Endothelial cell of umbilical vein (primary cell): ENCODE measurements around the gene SLC17A9. TPM values are rescaled to one million over a fixed set of nuclear protein-coding genes. Genes with fewer than 3 reads are reported as not detected.

Experiments used
- BruUV-seq: library from RNA; stranded (reverse); fragments of 400-500 nt; replicated peaks from 2 replicates; lab custom pipeline; 2021; lab: Mats Ljungman, UMichigan
- CTCF ChIA-PET: fragments of 300-600, 350-600 bp; sonication (Branson Sonifier 250); formaldehyde crosslinking; loops from one replicate; lab custom pipeline; 2021; ENCODE audit warnings: antibody characterized with exemption, inconsistent platforms; lab: Charles Lee
- POLR2A ChIA-PET: fragments of 300-600, 350-600 bp; sonication (Branson Sonifier 250); formaldehyde crosslinking; loops from one replicate; lab custom pipeline; 2021; ENCODE audit warnings: antibody characterized with exemption, inconsistent platforms; lab: Charles Lee
- DNase-seq: peaks from one replicate; pipeline ENCODE4 v3.0.0-alpha.2; 2011; ENCODE audit warnings: low read depth, low spot score
- FAIRE-seq: peaks from 2 replicates; lab custom pipeline; 2011; peaks lifted over from hg19 to GRCh38; lab: Jason Lieb, UNC
- H2AFZ ChIP-seq: 2 replicates; pipeline ENCODE4 v1.6.0; 2012; ENCODE audit warnings: low read depth, low read length, control low read depth, inconsistent platforms
- H3K27ac ChIP-seq: 2 replicates; pipeline ENCODE4 v1.5.1; 2011; ENCODE audit warnings: low read depth, mild to moderate bottlenecking, control low read depth, low read length, moderate library complexity; ENCODE audit not compliant: insufficient read depth
- H3K27me3 ChIP-seq, 2 experiments: 2 replicates each; pipeline versions ENCODE4 v1.6.0 to v1.6.1; 2011; ENCODE audit warnings: low read length in 2 of 2, mixed read lengths in 1 of 2; ENCODE audit not compliant: control insufficient read depth in 2 of 2, insufficient read depth in 2 of 2
- H3K36me3 ChIP-seq, 2 experiments: 2 replicates in 1 of 2; 3 replicates in 1 of 2; pipeline ENCODE4 v1.5.1; 2011; ENCODE audit warnings: low read length in 2 of 2, mild to moderate bottlenecking in 1 of 2, moderate library complexity in 1 of 2; ENCODE audit not compliant: control insufficient read depth in 2 of 2, insufficient read depth in 2 of 2; ENCODE audit errors: extremely low read depth in 1 of 2
- H3K4me1 ChIP-seq: 3 replicates; pipeline ENCODE4 v1.5.1; 2011; ENCODE audit warnings: mild to moderate bottlenecking, low read length; ENCODE audit not compliant: control insufficient read depth, insufficient read depth; ENCODE audit errors: extremely low read depth
- H3K4me2 ChIP-seq: 2 replicates; pipeline ENCODE4 v1.6.1; 2011; ENCODE audit warnings: low read length, control low read depth, mixed read lengths; ENCODE audit not compliant: insufficient read depth
- H3K4me3 ChIP-seq, 3 experiments: fragments of 200-600 bp in 1 of 3; sonication (generic), shearing (Covaris generic) in 1 of 3; replicated peaks in 1 of 3; 2 replicates each; pipeline ENCODE4 v1.5.1; 2011 to 2016; ENCODE audit warnings: control low read depth in 3 of 3, low read length in 3 of 3, mild to moderate bottlenecking in 2 of 3, inconsistent platforms in 1 of 3, low read depth in 1 of 3, moderate library complexity in 1 of 3; ENCODE audit not compliant: insufficient read depth in 1 of 3
- H3K79me2 ChIP-seq: 2 replicates; pipeline ENCODE4 v1.6.0; 2012; ENCODE audit warnings: low read length, inconsistent platforms; ENCODE audit not compliant: control insufficient read depth, insufficient read depth
- H3K9ac ChIP-seq: replicated peaks from 2 replicates; pipeline ENCODE3; 2011; ENCODE audit warnings: low read length, control low read depth; ENCODE audit not compliant: insufficient read depth; ENCODE audit errors: extremely low read depth
- H3K9me1 ChIP-seq: replicated peaks from 3 replicates; pipeline ENCODE4 v1.6.0; 2011; ENCODE audit warnings: mild to moderate bottlenecking, low read length; ENCODE audit not compliant: control insufficient read depth, insufficient read depth; ENCODE audit errors: extremely low read depth
- H3K9me3 ChIP-seq: replicated peaks from 2 replicates; pipeline ENCODE4 v1.5.1; 2012; ENCODE audit warnings: low read length, inconsistent platforms; ENCODE audit not compliant: control insufficient read depth, insufficient read depth
- H4K20me1 ChIP-seq: replicated peaks from 2 replicates; pipeline ENCODE3; 2011; ENCODE audit warnings: mild to moderate bottlenecking, low read length; ENCODE audit not compliant: control insufficient read depth, insufficient read depth; ENCODE audit errors: extremely low read depth
- EZH2 ChIP-seq: IDR thresholded peaks from 2 replicates; pipeline ENCODE4 v1.6.1; 2012; ENCODE audit warnings: borderline replicate concordance, low read depth, mild to moderate bottlenecking, moderate library complexity, low read length, inconsistent platforms; ENCODE audit not compliant: severe bottlenecking
- FOS ChIP-seq: IDR thresholded peaks from 2 replicates; pipeline ENCODE4 v1.6.1; 2011; ENCODE audit warnings: mild to moderate bottlenecking, low read length, moderate library complexity, borderline replicate concordance; ENCODE audit not compliant: insufficient read depth
- GATA2 ChIP-seq: IDR thresholded peaks from 2 replicates; pipeline ENCODE4 v1.7.0; 2011; ENCODE audit warnings: low read depth, mild to moderate bottlenecking, moderate library complexity, mixed read lengths, low read length; ENCODE audit not compliant: insufficient read length, insufficient read depth
- JUN ChIP-seq: IDR thresholded peaks from 2 replicates; pipeline ENCODE4 v1.6.1; 2011; ENCODE audit warnings: borderline replicate concordance, low read depth; ENCODE audit not compliant: insufficient read length, insufficient read depth
- MYC ChIP-seq: IDR thresholded peaks from one replicate; pipeline ENCODE4 v1.6.1; 2011; ENCODE audit warnings: mild to moderate bottlenecking, low read depth, low read length
- POLR2A ChIP-seq: IDR thresholded peaks from 2 replicates; pipeline ENCODE4 v1.6.1; 2012; ENCODE audit warnings: low read depth, mild to moderate bottlenecking, control low read depth, low read length
- POLR2AphosphoS5 ChIP-seq: IDR thresholded peaks from 2 replicates; pipeline ENCODE4 v1.6.1; 2012; ENCODE audit warnings: low read depth, mild to moderate bottlenecking, control low read depth, low read length, moderate library complexity; ENCODE audit not compliant: insufficient read depth
- dilution Hi-C: fragments of 300-500 bp; cut with MboI; formaldehyde crosslinking; loops from one replicate; pipeline ENCODE4 v1.15.0; 2019; ENCODE audit warnings: low sequenced_read_pairs; ENCODE audit not compliant: extremely low pct_ligation_motif_present
- intact Hi-C: fragments of 100-400 bp; cut with micrococcal nuclease; formaldehyde crosslinking; loops from one replicate; pipeline ENCODE4 v1.10.0; 2022
- polyA plus RNA-seq, 4 experiments: library from polyadenylated mRNA; depleted of rRNA in 3 of 4; stranded (reverse) in 3 of 4; unstranded in 1 of 4; fragments of >200 nt; gene quantifications; 2 replicates each; pipeline versions ENCODE4 v1.2.1 to v1.2.3, GENCODE V29; 2011 to 2012; ENCODE audit warnings: missing spikeins in 1 of 4
- total RNA-seq: library from RNA; stranded (reverse); gene quantifications from 2 replicates; pipeline ENCODE4 v1.2.3, GENCODE V29; 2021
- TF ChIP-seq, protein P1 (sequence below), 2 donors: IDR thresholded peaks; 1 replicate in 1 of 2; 2 replicates in 1 of 2; pipeline ENCODE4 v1.5.1; 2011; ENCODE audit warnings: low read length in 2 of 2, mild to moderate bottlenecking in 2 of 2, moderate library complexity in 2 of 2, control low read depth in 1 of 2, inconsistent platforms in 1 of 2, low read depth in 1 of 2; ENCODE audit not compliant: insufficient read depth in 1 of 2; ENCODE audit errors: extremely low read depth in 1 of 2
- TF ChIP-seq, protein P2 (sequence below): IDR thresholded peaks from 2 replicates; pipeline ENCODE4 v1.6.1; 2011; ENCODE audit not compliant: insufficient read depth, insufficient read length

SLC17A9 gene
- total and polyA plus RNA-seq, 2 donors (not counting 3 experiments of a cell fraction or from before 2014, with no cell fraction given), result 38.2 to 44.5 TPM

DNA sequence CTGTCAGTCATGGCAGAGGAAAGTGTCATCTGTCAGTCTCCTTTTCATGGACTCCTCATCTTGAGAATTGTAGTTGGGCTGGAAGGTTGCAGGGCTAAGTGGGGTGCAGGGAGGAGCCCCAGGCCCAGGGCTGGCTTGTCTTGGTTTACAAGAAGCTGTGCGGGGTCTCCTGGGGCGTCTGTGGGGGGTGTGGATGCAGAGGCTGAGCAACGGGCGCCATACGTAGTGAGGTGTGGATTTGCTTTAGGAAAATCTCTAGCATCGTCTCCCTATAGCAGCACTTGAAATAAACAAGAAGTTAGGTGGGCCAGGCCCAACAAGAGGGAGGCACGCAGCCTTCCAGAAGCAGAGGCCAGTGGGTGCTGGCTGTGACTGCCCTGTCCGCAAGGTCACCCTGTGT lies 1.8 kb upstream of the SLC17A9 start:
- FAIRE-seq, result no peak
- dilution Hi-C loops (no loop called here), intact Hi-C loops (no loop called here)
- H3K4me2 ChIP-seq, result no peak overlapping the region
- DNase-seq, result no peak
- H2AFZ ChIP-seq, result no peak overlapping the region
- no TSS peak for BruUV-seq
- no peak overlapping the region for H3K4me3 ChIP-seq
- no peaks in the 10 kb centered on the region for H4K20me1 ChIP-seq
- ChIA-PET POLR2A (no interaction called here), CTCF (no interaction called here)
- H3K4me1 ChIP-seq, result peaks cover 20% of the 10 kb centered on the region
- H3K36me3 ChIP-seq, result peaks cover under 1 to 25% of the 10 kb centered on the region in 2 experiments
- no peak for TF ChIP-seq EZH2
- no peaks in the 10 kb centered on the region for H3K9me3 ChIP-seq
- H3K9ac ChIP-seq, result no peak overlapping the region
- H3K27me3 ChIP-seq, result no peaks in the 10 kb centered on the region
- H3K9me1 ChIP-seq, result no peaks in the 10 kb centered on the region
- H3K27ac ChIP-seq, result no peak overlapping the region
- peaks cover 29% of the 10 kb centered on the region for H3K79me2 ChIP-seq

DNA sequence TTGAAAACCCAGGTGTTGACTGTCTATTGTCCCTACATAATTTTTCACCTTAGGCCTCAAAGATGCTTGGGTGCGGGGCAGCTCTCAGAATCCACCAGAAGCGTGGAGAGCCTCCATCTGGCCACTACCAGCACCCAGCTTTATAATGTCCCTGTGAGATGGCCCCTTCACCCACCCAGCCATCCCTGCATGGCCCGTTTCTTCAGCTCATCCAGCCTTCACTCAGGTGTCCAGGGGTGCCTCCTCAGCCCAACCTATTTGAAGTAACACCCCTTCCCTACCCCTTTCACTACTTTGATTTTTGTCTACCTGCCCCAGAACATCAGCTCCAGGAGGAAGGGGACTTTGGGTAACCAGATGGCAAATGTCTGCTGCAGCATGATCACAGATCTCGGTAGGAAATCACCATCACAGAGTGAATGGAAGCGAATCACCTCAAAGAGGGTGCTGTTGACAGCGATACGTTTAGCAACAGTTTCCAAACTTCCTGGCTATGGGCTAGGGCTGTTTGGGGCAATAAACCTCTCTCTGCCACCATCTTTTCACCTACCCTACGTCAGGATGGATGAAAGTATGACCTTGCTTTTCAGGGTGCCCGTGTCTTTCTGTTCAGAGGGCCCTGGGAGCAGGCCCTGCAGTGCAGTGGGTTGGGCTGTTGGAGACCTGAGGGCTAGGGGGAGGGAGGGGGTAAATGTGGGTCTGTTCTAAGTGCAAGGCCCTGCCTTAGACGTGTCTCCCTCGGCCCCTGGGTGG lies 1.2 kb upstream of the SLC17A9 start:
- peaks cover 0 to 19% of the 10 kb centered on the region in 2 experiments for H3K36me3 ChIP-seq
- H3K4me2 ChIP-seq, result no peak overlapping the region
- H3K79me2 ChIP-seq, result peaks cover 33% of the 10 kb centered on the region
- no peaks in the 10 kb centered on the region for H3K9me3 ChIP-seq
- DNase-seq, result no peak
- no peaks in the 10 kb centered on the region for H4K20me1 ChIP-seq
- H3K27me3 ChIP-seq, result no peaks in the 10 kb centered on the region
- dilution Hi-C loops, result no loop called here
- intact Hi-C loops, result no loop called here
- H3K9me1 ChIP-seq, result no peaks in the 10 kb centered on the region
- H3K27ac ChIP-seq, result no peak overlapping the region
- TF ChIP-seq POLR2AphosphoS5, result no peak
- TF ChIP-seq, protein P1, sequence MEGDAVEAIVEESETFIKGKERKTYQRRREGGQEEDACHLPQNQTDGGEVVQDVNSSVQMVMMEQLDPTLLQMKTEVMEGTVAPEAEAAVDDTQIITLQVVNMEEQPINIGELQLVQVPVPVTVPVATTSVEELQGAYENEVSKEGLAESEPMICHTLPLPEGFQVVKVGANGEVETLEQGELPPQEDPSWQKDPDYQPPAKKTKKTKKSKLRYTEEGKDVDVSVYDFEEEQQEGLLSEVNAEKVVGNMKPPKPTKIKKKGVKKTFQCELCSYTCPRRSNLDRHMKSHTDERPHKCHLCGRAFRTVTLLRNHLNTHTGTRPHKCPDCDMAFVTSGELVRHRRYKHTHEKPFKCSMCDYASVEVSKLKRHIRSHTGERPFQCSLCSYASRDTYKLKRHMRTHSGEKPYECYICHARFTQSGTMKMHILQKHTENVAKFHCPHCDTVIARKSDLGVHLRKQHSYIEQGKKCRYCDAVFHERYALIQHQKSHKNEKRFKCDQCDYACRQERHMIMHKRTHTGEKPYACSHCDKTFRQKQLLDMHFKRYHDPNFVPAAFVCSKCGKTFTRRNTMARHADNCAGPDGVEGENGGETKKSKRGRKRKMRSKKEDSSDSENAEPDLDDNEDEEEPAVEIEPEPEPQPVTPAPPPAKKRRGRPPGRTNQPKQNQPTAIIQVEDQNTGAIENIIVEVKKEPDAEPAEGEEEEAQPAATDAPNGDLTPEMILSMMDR (IDR thresholded peaks at IDR 0.05; ENCODE audit: extremely low read depth in 1 of 2, insufficient read depth in 1 of 2, low read depth in 1 of 2, low read length in 2 of 2), result no peak
- TF ChIP-seq EZH2, result no peak
- TF ChIP-seq, protein P2, sequence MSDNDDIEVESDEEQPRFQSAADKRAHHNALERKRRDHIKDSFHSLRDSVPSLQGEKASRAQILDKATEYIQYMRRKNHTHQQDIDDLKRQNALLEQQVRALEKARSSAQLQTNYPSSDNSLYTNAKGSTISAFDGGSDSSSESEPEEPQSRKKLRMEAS, result no peak
- no peak for TF ChIP-seq JUN
- TF ChIP-seq GATA2, result no peak
- no peak for TF ChIP-seq MYC
- TF ChIP-seq POLR2A, result no peak
- no peak for TF ChIP-seq FOS
- BruUV-seq, result no TSS peak
- peaks cover 20% of the 10 kb centered on the region for H3K4me1 ChIP-seq
- CTCF ChIA-PET, result no interaction called here
- FAIRE-seq, result no peak
- no peak overlapping the region for H2AFZ ChIP-seq
- POLR2A ChIA-PET, result no interaction called here
- H3K9ac ChIP-seq, result no peak overlapping the region
- H3K4me3 ChIP-seq, result no peak overlapping the region
